Measurements from ENCODE around the gene SRPRA.
A peak's percentile ranks its signal among the peaks of the same experiment; 100 is the strongest.
"Not testable (repeated sequence)": the region's sequence is repeated elsewhere in the genome, so short reads cannot be mapped to it uniquely, and the experiment has no call there.

The SRPRA gene

DNA sequence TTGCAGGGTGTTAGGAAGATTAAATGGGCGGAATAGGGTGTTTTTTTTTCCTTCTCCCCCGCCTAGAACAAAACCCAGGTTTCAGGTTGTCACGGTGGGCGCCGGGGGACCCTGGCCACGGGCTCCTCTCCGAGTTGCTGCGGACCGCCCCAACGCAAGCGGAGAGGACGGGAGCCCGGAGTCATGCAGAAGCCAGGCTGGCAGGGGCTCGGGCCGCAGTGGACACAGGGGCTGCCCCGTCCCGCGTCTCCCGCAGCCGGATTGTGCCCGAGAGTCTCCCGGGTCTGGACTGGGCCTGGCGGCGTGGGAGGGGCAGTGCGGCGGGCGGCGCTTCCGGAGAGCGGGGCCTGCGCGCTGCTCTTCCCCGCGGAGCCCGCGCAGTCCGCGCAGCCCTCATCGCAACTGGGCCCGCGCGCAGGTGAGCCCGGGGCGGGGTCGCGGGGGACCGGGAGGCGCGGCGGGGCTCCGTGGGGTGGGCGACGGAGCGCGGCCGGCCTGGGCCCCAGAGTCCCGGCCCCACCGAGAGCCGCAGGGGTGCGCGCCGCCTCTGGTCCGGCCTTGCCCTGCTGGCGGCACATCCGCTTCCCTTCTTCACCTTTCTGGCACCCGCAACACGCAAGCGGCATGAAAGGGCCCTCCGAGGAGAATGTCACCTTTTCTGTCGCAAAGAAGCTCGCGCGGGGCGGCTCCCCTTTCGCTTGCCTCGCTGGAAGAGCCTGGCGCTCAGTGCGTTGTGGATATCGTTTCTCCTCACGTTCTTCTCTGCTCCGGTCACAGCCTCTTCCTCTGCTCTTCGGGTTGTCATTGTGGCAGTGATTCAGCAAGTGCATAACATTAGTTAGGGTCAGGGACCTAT lies 14.3 kb upstream of the SRPRA start, which contains the start of gene TIRAP:
TIRAP (plus strand) TSS at position 358 of the 856 bp plus-strand sequence. CDS start 7,802 bp downstream, outside the sequence.
- peak; percentile 37 to 62 for DNase-seq

- DNase-seq: no peak
Measured at GRCh38 chr11:126282361-126282735, 13.7 kb upstream of the SRPRA start.

- DNase-seq: no peak
Measured at GRCh38 chr11:126281666-126282175, 13.0 kb upstream of the SRPRA start.

DNA sequence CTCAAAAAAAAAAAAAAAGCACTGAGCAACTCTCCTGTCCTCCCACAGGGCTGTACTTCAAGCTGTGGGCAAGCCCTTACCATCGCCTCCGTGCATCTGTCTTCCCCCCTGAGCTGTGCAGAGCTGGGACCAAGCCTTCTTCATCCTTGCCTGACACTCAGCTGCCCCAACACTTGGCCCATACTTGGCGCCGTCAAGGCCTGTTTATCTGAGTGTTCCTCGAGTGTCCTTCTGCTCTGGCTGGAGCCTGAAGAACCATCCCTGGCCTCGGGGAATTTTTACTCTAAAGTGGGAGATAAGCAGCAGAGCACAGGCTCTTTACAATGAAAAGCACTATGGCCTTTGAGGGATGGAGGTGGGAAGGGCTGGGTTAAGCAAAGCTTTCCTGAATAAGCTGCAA lies 12.6 kb upstream of the SRPRA start:
- DNase-seq: no peak

GRCh38 chr11:126280595-126280994 lies 11.9 kb upstream of the SRPRA start:
- DNase-seq: no peak

- no peak for DNase-seq
Measured at GRCh38 chr11:126279191-126279590, 10.5 kb upstream of the SRPRA start.

GRCh38 chr11:126277780-126278179 lies 9.1 kb upstream of the SRPRA start:
- no peak for DNase-seq

DNA sequence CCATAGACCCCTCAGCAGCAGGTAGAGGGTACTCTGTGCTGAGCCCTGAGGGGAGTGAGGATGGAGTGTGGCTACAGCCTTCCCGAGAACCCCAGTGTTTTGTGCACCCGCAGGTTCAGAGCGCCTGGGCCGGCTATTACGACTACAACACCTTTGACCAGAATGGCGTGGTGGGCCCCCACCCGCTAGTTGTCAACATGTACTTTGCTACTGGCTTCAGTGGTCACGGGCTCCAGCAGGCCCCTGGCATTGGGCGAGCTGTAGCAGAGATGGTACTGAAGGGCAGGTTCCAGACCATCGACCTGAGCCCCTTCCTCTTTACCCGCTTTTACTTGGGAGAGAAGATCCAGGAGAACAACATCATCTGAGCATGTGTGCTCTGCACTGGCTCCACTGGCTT lies 8.6 kb upstream of the SRPRA start:
- no peak for DNase-seq

DNA sequence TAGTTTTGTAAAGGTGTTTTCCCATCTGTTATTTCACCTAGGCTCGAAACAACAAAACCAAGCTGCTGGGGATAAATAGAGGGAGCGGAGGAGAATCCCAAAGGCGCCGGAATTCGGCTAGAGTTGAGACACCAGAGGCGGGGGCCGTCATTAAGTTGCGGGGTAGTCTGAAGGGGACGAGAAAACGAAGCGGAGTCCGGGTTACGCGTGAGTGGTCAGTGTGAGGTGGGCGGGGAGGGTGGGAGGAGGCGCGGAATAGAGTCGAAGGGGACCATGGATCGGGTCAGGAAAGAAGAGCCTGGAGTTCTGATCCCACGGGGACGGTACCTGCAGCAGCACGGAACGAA lies 361 bp downstream of the SRPRA start:
- DNase-seq: no peak

GRCh38 chr11:126267650-126268049 lies 1.0 kb downstream of the SRPRA start:
- DNase-seq: no peak

- DNase-seq: no peak
Measured at GRCh38 chr11:126265811-126266210, 2.9 kb downstream of the SRPRA start.

DNA sequence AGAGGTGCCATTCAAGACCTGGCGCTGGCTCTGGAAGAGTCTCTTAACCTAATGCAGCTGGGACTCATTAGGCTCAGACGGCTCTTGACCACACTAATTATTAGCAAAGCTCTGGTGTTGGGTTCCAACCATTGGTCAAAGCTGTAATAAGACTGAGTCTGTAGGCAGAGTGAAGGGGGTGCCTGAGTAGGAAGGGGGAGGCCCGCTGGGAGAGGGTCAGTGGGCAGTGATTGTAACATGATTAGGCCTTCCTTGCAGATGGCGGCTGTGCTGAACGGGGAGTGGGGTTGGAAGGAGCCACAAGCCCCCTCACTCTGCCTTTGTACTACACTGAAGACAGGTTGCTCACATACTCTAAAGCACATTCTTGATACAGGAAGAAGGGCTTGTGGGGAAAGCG lies 5.2 kb downstream of the SRPRA start:
- DNase-seq: no peak

DNA sequence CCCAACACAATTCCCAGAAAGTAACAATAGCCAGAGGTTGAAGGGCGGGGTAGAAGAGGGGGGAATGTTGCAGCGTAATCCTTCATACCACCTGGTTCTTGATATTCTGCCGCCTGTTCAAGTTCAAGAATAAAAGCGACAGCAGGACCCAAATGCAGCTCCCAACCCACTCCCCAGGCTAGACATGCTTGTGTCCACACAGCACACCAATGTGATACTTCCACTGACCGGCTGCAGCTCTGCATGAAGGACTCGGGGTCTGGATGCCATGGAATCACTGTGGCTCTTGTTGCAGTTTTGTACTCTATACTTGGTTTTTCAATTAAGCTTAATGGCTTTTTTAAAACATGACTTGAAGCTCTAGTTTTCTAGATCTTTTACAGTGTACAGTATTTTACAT lies 6.5 kb downstream of the SRPRA start:
- no peak for DNase-seq

GRCh38 chr11:126257764-126258163 lies 10.9 kb downstream of the SRPRA start:
- DNase-seq: no peak

DNA sequence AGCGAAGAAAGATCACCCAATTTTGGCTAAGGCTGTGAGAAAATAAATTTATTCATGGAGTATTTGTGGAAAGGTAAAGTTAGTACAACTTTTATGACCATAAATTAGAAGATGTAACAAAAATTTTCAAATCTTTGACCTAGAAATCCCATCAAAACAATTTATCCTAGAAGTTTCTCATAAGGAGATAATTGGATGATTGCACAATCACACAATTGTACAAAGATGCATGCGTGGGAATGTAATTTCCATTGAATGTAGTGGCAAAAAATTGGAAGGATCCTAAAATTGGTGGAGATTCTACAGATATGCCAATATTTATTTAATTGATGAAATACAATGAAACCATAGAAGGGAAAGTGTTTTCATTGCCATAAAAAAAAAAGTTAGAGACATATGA lies 11.6 kb downstream of the SRPRA start:
- DNase-seq: no peak

DNA sequence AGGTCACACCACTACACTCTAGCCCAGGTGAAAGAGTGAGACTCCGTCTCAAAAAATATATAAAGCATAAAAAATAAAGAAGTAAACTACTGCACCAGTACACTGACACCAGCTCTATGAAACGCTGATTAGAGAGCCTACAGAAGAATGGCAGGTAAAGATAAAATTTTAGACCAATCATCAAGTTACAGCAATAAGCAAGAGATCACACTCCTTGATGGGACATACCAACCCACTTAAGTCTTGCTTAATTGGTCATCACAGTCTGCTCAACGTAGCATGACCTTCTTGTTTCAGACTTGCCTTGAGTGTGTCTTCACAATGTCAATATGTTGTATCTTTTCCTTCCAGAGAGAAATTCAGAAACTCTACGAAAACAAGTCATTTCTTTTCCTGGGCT lies 12.5 kb downstream of the SRPRA start:
- no peak for DNase-seq

- not testable (repeated sequence) for DNase-seq
Measured at GRCh38 chr11:126255507-126255906, 13.2 kb downstream of the SRPRA start.

DNA sequence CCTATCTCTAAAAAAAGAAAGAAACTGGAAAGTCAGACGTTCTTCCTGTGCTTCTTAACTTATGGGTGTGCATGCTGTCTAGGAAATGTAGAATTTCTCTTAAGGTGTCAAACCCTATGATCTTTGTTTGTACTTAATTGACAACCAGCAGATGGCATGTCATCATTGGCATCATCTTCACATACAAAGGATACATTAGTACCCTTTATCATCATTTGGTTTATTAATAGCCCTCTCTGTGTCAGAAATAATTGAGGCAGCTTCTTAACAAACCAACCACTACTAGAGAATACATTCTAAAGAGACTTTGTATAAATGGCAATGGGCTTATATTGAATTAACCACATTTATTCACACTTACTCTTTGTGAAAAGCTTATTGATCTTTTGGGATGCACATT lies 13.9 kb downstream of the SRPRA start:
- no peak for DNase-seq

DNA sequence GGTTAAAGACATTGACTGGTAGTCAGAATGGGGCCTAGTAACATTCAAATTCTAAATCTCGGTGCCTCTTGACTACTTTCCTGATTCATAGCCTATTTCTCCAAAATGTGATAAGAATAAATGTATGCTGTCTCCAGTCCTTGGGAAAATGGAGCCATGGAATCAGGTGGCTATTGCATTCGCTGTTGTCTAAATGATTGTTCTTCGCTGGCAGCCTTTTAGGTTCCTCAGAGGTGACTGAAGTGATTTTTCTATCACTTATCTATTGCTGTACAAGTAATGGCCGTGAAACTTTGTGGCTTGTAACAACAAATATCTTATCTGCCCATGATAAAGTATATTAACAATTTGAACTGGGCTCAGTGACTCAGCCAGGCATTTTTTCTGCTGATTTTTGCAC lies 15.4 kb downstream of the SRPRA start:
- DNase-seq: no peak

DNA sequence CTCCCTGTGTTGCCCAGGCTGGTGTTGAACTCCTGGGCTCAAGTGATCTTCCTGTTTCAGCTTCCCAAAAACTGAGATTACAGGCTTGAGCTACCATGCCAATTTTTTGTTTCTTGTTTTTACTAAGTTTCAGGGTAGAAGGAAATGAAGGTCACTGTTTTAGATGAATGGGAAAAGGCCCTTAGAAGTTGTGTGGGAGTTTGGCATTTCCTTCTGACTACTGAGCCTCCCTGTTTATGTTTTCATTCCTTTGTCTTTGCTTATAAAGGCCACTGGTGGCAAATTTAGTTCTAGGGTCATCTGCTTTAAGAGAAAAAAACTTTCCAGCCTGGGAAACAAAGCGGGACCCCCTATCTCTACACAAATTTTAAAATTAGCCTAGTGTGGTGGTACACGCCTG lies 22.1 kb downstream of the SRPRA start:
- no peak for DNase-seq

GRCh38 chr11:126233391-126233790 lies 35.3 kb downstream of the SRPRA start:
- no peak for DNase-seq

- DNase-seq: no peak
Measured at GRCh38 chr11:126232683-126233082, 36.0 kb downstream of the SRPRA start.

DNA sequence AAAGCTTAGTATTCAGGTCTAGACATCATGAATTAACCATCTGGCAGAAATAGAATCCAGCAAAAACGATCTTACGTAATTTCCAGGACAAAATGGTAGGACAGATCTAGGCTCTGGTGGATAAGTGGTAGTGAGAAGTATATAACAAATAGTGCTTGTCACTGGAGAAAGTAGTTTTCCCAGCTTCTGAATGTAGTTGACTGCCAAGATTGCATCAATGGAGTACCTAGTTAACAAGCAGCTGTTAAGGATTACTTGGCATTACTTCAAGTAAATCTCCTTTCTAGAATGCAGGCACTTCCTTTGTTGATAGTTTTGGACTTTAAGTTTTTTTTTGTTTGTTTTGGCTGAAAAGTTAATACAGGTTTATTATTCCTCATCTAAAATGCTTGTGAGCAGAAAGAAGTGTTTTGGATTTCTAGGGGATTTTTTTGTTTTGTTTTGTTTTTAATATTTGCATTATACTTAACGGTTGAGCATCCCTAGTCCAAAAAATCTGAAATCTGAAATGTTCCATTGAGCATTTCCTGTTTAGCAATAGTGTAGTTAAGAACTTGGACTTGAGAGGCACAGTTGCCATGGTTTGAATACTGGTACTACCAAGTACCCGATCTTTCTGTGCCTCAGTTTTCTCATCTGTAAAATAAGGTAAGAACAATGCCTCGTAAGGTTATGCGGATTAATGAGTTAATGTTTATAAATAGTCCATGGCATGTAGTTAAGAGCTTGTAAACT lies 36.8 kb downstream of the SRPRA start:
- DNase-seq: no peak

DNA sequence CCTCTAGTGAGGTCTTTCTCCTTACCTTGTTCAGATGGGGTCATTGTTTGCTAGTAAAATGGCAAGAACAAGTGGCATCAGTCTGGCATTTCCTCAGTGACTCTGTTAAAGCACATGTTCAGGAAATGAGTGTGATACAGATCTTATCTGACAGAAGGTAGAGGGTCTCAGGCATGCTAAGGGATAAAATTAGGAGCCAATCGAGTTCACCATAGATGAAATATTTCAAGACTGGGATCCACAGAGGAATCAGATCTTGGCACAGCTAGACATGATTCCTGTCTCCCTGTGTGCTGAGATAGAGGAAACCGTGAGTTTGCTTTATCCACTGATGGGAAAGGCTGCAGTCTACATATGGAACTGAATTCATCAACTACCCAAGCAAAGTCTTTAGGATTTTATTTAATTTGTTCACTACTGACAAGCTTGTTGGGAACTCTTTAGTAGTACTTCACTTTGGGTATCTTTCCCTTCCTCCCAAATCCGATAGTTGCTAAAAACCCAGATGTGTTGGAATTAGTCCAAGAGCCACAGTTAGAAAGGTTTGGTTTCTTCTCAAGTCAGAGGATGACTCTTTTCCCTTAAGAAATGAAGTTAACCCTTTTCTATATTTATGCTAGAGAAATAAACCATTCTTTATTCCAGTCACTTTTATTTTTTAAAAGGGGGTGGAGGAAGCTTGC lies 38.7 kb downstream of the SRPRA start:
- DNase-seq: no peak

Measured in bone marrow (tissue), 2 donors.